HG03108 (cell line): ENCODE data around the gene TRERF1.

Source experiments
- ATAC-seq: cut with Tn5 transposase; IDR thresholded peaks from one replicate; pipeline ENCODE4 v1.9.1; 2021; ENCODE audit warnings: moderate library complexity; ENCODE audit not compliant: unreplicated experiment

The TRERF1 gene

GRCh38 chr6:42369568-42369967 is 82.2 kb downstream of the TRERF1 start:
- ATAC-seq = no peak

GRCh38 chr6:42368181-42368580 is 83.5 kb downstream of the TRERF1 start:
- ATAC-seq = no peak

GRCh38 chr6:42367353-42368011 is 84.2 kb downstream of the TRERF1 start:
- peak; percentile 59 for ATAC-seq

GRCh38 chr6:42366999-42367352 is 84.8 kb downstream of the TRERF1 start:
- ATAC-seq = no peak

GRCh38 chr6:42366011-42366705 is 85.6 kb downstream of the TRERF1 start:
- ATAC-seq = no peak

- no peak for ATAC-seq
Measured at GRCh38 chr6:42365021-42365420, 86.7 kb downstream of the TRERF1 start.

GRCh38 chr6:42363926-42364849 is 87.5 kb downstream of the TRERF1 start:
- ATAC-seq = no peak

GRCh38 chr6:42361036-42361435 is 90.7 kb downstream of the TRERF1 start:
- ATAC-seq = no peak

- no peak for ATAC-seq
Measured at GRCh38 chr6:42359021-42359420, 92.7 kb downstream of the TRERF1 start.

GRCh38 chr6:42355416-42355815 is 96.3 kb downstream of the TRERF1 start:
- ATAC-seq = no peak

GRCh38 chr6:42354702-42355101 is 97.0 kb downstream of the TRERF1 start:
- ATAC-seq = no peak

GRCh38 chr6:42352856-42353564 is 98.7 kb downstream of the TRERF1 start:
- ATAC-seq = no peak

GRCh38 chr6:42350911-42351310 is 100.8 kb downstream of the TRERF1 start:
- ATAC-seq = no peak

- ATAC-seq = no peak
Measured at GRCh38 chr6:42349753-42350511, 101.8 kb downstream of the TRERF1 start.

- ATAC-seq = no peak
Measured at GRCh38 chr6:42347456-42347855, 104.3 kb downstream of the TRERF1 start.

- no peak for ATAC-seq
Measured at GRCh38 chr6:42345696-42346416, 105.9 kb downstream of the TRERF1 start.

- ATAC-seq = no peak
Measured at GRCh38 chr6:42344756-42345155, 107.0 kb downstream of the TRERF1 start.

GRCh38 chr6:42341771-42342553 is 109.8 kb downstream of the TRERF1 start:
- no peak for ATAC-seq

- ATAC-seq = no peak
Measured at GRCh38 chr6:42341221-42341620, 110.5 kb downstream of the TRERF1 start.
